MM.1S (cell line): ENCODE measurements around the gene ANXA7.

Source experiments
- DNase-seq: peaks from one replicate; pipeline ENCODE4 v3.0.0-alpha.2; 2015
- H2AFZ ChIP-seq: fragments of 300-600 bp; sonication (generic); 2 replicates; pipeline ENCODE4 v1.6.0; 2016; ENCODE audit warnings: antibody characterized with exemption, low read length
- H3F3A ChIP-seq: fragments of 300-600 bp; sonication (generic); 2 replicates; pipeline ENCODE4 v1.6.1; 2016; ENCODE audit warnings: mild to moderate bottlenecking, antibody characterized with exemption, low read length, moderate library complexity, mixed read lengths; ENCODE audit not compliant: insufficient read depth
- H3K27ac ChIP-seq: fragments of 300-600 bp; sonication (generic); 2 replicates; pipeline ENCODE4 v1.5.1; 2016; ENCODE audit warnings: mild to moderate bottlenecking, low read length
- H3K27me3 ChIP-seq: fragments of 300-600 bp; sonication (generic); replicated peaks from 2 replicates; pipeline ENCODE4 v1.6.0; 2016; ENCODE audit warnings: low read length; ENCODE audit not compliant: insufficient read depth
- H3K36me3 ChIP-seq: fragments of 300-600 bp; sonication (generic); replicated peaks from 2 replicates; pipeline ENCODE4 v1.6.1; 2016; ENCODE audit warnings: mild to moderate bottlenecking, low read length, mixed read lengths; ENCODE audit not compliant: insufficient read depth
- H3K4me1 ChIP-seq: fragments of 300-600 bp; sonication (generic); 2 replicates; pipeline ENCODE4 v1.6.1; 2016; ENCODE audit warnings: low read length, mixed read lengths
- H3K4me2 ChIP-seq: fragments of 300-600 bp; sonication (generic); 2 replicates; pipeline ENCODE4 v1.6.0; 2016; ENCODE audit warnings: low read depth, low read length
- H3K4me3 ChIP-seq: fragments of 300-600 bp; sonication (generic); 2 replicates; pipeline ENCODE4 v1.5.1; 2016; ENCODE audit warnings: low read length, mixed read lengths
- H3K79me2 ChIP-seq: fragments of 300-600 bp; sonication (generic); 2 replicates; pipeline ENCODE4 v1.6.1; 2016; ENCODE audit warnings: mixed run types, low read length, mixed read lengths
- H3K9ac ChIP-seq: fragments of 300-600 bp; sonication (generic); 2 replicates; pipeline ENCODE4 v1.6.1; 2016; ENCODE audit warnings: low read length, mixed read lengths
- H3K9me2 ChIP-seq: fragments of 300-600 bp; sonication (generic); replicated peaks from 2 replicates; pipeline ENCODE4 v1.6.1; 2016; ENCODE audit warnings: mild to moderate bottlenecking, low read length, mixed read lengths; ENCODE audit not compliant: insufficient read depth
- H3K9me3 ChIP-seq: fragments of 300-600 bp; sonication (generic); replicated peaks from 2 replicates; pipeline ENCODE4 v1.6.1; 2016; ENCODE audit warnings: mild to moderate bottlenecking, low read length, mixed read lengths; ENCODE audit not compliant: insufficient read depth
- H4K20me1 ChIP-seq: fragments of 300-600 bp; sonication (generic); 2 replicates; pipeline ENCODE4 v1.6.1; 2016; ENCODE audit warnings: mild to moderate bottlenecking, low read length, moderate library complexity, mixed read lengths; ENCODE audit not compliant: insufficient read depth
- EZH2 ChIP-seq: fragments of 300-600 bp; sonication (generic); optimal IDR thresholded peaks from 2 replicates; pipeline ENCODE3; 2017; ENCODE audit warnings: low read depth, mild to moderate bottlenecking, antibody characterized with exemption, low read length, mixed read lengths
- EZH2phosphoT487 ChIP-seq: fragments of 300-600 bp; sonication (generic); IDR thresholded peaks from 2 replicates; pipeline ENCODE4 v1.6.1; 2018; ENCODE audit warnings: antibody characterized with exemption, low read length
- TF ChIP-seq, protein P1 (sequence below): fragments of 300-600 bp; sonication (generic); IDR thresholded peaks from 2 replicates; pipeline ENCODE4 v1.5.1; 2016; ENCODE audit warnings: antibody characterized with exemption, low read length, mixed read lengths

ANXA7 gene

DNA sequence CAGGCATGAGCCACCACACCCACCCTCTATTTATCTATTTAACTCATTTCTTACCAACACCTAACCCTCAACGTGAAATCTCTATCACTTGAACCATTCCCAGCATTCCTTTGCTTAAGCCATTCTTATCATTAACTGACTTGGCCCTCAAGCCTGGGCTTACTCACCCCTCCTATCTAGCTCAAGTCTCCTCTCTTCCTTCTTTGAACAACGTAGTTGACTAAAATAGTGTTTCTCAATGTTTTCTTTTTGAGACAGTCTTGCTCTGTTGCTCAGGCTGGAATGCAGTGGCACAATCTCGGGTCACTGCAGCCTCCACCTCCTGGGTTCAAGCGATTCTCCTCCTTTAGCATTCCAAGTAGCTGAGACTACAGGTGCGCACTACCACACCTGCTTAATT is 7.0 kb downstream of the ANXA7 start:
- H3K4me2 ChIP-seq = no peak overlapping the region
- no peaks in the 10 kb centered on the region for H3K9me2 ChIP-seq
- peaks cover 99% of the 10 kb centered on the region for H3K79me2 ChIP-seq
- no peaks in the 10 kb centered on the region for H3K4me1 ChIP-seq
- H4K20me1 ChIP-seq = peaks cover 3% of the 10 kb centered on the region
- no peaks in the 10 kb centered on the region for H3K27me3 ChIP-seq
- H3K9me3 ChIP-seq = no peaks in the 10 kb centered on the region
- H2AFZ ChIP-seq = no peak overlapping the region
- H3K4me3 ChIP-seq = no peak overlapping the region
- TF ChIP-seq, protein P1, sequence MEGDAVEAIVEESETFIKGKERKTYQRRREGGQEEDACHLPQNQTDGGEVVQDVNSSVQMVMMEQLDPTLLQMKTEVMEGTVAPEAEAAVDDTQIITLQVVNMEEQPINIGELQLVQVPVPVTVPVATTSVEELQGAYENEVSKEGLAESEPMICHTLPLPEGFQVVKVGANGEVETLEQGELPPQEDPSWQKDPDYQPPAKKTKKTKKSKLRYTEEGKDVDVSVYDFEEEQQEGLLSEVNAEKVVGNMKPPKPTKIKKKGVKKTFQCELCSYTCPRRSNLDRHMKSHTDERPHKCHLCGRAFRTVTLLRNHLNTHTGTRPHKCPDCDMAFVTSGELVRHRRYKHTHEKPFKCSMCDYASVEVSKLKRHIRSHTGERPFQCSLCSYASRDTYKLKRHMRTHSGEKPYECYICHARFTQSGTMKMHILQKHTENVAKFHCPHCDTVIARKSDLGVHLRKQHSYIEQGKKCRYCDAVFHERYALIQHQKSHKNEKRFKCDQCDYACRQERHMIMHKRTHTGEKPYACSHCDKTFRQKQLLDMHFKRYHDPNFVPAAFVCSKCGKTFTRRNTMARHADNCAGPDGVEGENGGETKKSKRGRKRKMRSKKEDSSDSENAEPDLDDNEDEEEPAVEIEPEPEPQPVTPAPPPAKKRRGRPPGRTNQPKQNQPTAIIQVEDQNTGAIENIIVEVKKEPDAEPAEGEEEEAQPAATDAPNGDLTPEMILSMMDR = no peak
- TF ChIP-seq EZH2phosphoT487 = no peak
- TF ChIP-seq EZH2 = no peak
- no peaks in the 10 kb centered on the region for H3F3A ChIP-seq
- H3K36me3 ChIP-seq = 0 out of 2 replicates have a peak, but pooled peaks cover 4% of the 10 kb centered on the region
- no peak for DNase-seq
- H3K27ac ChIP-seq = no peak overlapping the region
- no peak overlapping the region for H3K9ac ChIP-seq

DNA sequence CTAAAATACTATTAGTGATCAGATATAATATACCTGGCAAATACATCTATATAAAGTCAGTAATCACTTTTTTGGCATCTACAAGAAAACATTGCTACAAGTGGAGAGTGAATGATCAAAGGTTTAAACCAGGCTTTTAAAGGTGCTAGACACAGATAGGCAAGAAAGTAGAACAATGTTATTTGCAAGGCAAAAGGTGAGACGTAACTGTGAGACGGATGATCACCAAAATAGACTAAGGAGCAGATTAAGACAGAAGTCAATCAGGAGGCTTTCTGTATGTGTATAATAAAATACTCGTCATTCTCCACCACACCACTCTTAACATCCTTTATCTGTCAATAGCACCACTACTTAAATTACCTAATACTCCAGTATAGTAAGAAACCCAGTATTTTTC is 8.3 kb downstream of the ANXA7 start:
- Histone ChIP-seq H3K79me2 (peaks cover 99% of the 10 kb centered on the region), H3K9me2 (no peaks in the 10 kb centered on the region), H3K9me3 (no peaks in the 10 kb centered on the region), H2AFZ (no peak overlapping the region), H3F3A (no peaks in the 10 kb centered on the region), H3K36me3 (0 out of 2 replicates have a peak, but pooled peaks cover 4% of the 10 kb centered on the region), H3K4me2 (no peak overlapping the region), H3K4me3 (no peak overlapping the region), H3K9ac (no peak overlapping the region), H3K4me1 (no peaks in the 10 kb centered on the region), H4K20me1 (peaks cover 3% of the 10 kb centered on the region), H3K27me3 (no peaks in the 10 kb centered on the region), H3K27ac (no peak overlapping the region)
- no peak for DNase-seq
- no peak for TF ChIP-seq EZH2phosphoT487

DNA sequence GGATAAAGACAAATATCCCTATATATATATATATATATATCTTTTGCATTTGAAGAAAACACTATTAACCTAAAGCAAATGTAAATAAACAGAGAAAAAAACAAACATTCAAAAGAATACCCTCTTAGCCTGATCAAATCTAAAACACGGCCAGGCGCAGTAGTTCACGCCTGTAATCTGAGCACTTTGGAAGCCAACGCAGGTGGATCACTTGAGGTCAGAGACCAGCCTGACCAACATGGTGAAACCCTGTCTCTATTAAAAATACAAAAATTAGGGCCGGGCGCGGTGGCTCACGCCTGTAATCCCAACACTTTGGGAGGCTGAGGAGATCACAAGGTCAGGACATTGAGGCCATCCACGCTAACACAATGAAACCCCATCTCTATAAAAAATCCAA is 9.2 kb downstream of the ANXA7 start:
- Histone ChIP-seq H3K36me3 (0 out of 2 replicates have a peak, but pooled peaks cover 4% of the 10 kb centered on the region), H3F3A (no peaks in the 10 kb centered on the region), H2AFZ (no peak overlapping the region), H4K20me1 (peaks cover 3% of the 10 kb centered on the region), H3K9me2 (no peaks in the 10 kb centered on the region), H3K79me2 (peaks cover 99% of the 10 kb centered on the region), H3K27ac (no peak overlapping the region), H3K4me2 (no peak overlapping the region), H3K9ac (no peak overlapping the region), H3K4me3 (no peak overlapping the region), H3K4me1 (no peaks in the 10 kb centered on the region), H3K27me3 (no peaks in the 10 kb centered on the region), H3K9me3 (no peaks in the 10 kb centered on the region)
- TF ChIP-seq EZH2phosphoT487 = no peak
- no peak for DNase-seq

GRCh38 chr10:73401636-73402035 is 12.2 kb downstream of the ANXA7 start:
- Histone ChIP-seq H3K4me1 (no peaks in the 10 kb centered on the region), H3F3A (no peaks in the 10 kb centered on the region), H3K27ac (no peak overlapping the region), H3K9ac (no peak overlapping the region), H3K79me2 (peaks cover 83% of the 10 kb centered on the region), H3K27me3 (no peaks in the 10 kb centered on the region), H3K9me3 (no peaks in the 10 kb centered on the region), H4K20me1 (no peaks in the 10 kb centered on the region; the same call in none of the 2 replicates), H3K4me3 (no peak overlapping the region), H3K9me2 (no peaks in the 10 kb centered on the region), H3K4me2 (no peak overlapping the region), H2AFZ (no peak overlapping the region), H3K36me3 (no peaks in the 10 kb centered on the region; the same call in 1 of the 2 replicates)
- TF ChIP-seq EZH2 (no peak), EZH2phosphoT487 (no peak)
- TF ChIP-seq, protein P1 = no peak
- no peak for DNase-seq
